Measurements from ENCODE around the gene ZBTB9. TPM values are rescaled to one million over a fixed set of nuclear protein-coding genes. Genes with fewer than 3 reads are reported as not detected.

Gene ZBTB9
- total RNA-seq, 1 donor from 2014 or later = 4.6 TPM

DNA sequence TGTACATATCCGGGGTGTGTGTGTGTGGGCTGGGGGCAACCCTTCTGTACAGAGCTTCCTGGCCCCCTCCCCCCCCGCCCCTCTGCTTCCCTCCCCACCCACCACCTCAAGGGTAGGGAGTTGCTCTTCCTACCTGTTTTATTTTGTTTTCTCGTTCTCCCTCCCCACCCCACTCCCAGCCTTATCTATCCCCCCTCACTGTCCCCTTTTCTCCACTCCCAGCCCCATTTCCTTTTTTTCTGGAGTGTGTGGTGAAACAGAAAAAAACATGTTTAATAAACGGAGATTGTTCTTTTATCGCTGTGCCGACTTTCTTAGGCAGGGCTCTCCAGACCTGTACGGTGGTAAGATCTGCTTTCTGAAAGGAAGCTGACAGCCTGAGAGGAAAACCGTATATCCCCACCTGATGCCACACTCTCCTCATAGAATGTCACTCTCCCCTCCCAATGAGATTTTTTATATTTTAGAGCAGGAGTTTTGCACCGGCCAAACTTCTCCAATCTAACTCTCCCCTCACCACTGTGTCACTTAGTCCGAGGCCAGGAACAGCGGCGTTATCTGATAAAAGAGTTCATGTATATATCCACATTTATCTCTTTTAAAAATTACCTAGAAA lies 875 bp upstream of the ZBTB9 start:
- no peak for DNase-seq (ENCODE audit: low read depth)
- TF ChIP-seq, protein P1, sequence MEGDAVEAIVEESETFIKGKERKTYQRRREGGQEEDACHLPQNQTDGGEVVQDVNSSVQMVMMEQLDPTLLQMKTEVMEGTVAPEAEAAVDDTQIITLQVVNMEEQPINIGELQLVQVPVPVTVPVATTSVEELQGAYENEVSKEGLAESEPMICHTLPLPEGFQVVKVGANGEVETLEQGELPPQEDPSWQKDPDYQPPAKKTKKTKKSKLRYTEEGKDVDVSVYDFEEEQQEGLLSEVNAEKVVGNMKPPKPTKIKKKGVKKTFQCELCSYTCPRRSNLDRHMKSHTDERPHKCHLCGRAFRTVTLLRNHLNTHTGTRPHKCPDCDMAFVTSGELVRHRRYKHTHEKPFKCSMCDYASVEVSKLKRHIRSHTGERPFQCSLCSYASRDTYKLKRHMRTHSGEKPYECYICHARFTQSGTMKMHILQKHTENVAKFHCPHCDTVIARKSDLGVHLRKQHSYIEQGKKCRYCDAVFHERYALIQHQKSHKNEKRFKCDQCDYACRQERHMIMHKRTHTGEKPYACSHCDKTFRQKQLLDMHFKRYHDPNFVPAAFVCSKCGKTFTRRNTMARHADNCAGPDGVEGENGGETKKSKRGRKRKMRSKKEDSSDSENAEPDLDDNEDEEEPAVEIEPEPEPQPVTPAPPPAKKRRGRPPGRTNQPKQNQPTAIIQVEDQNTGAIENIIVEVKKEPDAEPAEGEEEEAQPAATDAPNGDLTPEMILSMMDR (conservative IDR thresholded peaks at IDR 0.05; ENCODE audit: low read depth, low read length) = no peak
- peak overlapping the region; percentile 86 for H3K4me3 ChIP-seq (ENCODE audit: low read depth, low read length)

DNA sequence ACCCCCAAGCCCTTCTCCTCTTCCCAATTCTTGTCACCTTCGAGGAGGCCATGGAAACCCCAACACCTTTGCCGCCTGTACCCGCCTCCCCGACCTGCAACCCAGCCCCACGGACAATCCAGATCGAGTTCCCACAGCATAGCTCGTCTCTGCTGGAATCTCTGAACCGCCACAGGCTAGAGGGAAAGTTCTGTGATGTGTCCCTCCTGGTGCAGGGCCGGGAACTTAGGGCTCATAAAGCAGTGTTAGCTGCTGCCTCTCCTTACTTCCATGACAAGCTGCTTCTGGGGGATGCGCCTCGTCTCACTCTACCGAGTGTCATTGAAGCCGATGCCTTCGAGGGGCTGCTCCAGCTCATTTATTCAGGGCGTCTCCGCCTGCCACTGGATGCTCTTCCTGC lies 675 bp downstream of the ZBTB9 start:
- TF ChIP-seq, protein P1 (conservative IDR thresholded peaks at IDR 0.05; ENCODE audit: low read depth, low read length) = no peak
- DNase-seq (ENCODE audit: low read depth) = no peak
- peak overlapping the region; percentile 86 for H3K4me3 ChIP-seq (ENCODE audit: low read depth, low read length)

DNA sequence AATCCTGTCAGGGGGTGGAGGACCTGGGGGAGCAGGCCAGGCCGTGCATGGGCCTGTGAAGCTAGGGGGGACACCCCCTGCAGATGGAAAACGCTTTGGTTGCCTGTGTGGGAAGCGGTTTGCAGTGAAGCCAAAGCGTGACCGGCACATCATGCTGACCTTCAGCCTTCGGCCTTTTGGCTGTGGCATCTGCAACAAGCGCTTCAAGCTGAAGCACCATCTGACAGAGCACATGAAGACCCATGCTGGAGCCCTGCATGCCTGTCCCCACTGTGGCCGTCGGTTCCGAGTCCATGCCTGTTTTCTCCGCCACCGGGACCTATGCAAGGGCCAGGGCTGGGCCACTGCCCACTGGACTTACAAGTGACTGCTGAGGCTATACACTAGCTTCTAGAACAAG lies 1.8 kb downstream of the ZBTB9 start:
- TF ChIP-seq, protein P1 (conservative IDR thresholded peaks at IDR 0.05; ENCODE audit: low read depth, low read length) = no peak
- no peak overlapping the region for H3K4me3 ChIP-seq (ENCODE audit: low read depth, low read length)
- no peak for DNase-seq (ENCODE audit: low read depth)

DNA sequence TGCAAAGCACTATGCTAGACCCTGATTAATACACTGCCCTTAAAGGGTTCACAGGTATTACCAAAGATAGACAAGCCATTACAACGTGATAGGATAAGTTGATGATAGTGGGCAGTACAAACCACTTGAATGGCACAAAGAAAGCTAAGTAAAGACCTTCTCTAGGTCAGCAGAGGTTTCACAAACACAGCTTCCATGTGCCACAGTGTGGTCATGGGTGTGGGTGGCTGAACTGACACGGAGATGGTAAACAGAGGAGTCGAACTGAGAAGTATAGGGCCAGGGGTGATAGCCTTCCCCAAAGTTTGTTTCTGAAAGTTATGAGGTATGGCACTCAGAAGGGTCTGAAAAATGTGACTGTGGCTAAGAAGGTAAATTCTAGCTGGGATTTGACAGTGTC lies 4.3 kb downstream of the ZBTB9 start:
- TF ChIP-seq, protein P1 (conservative IDR thresholded peaks at IDR 0.05; ENCODE audit: low read depth, low read length) = no peak
- no peak overlapping the region for H3K4me3 ChIP-seq (ENCODE audit: low read depth, low read length)
- DNase-seq (ENCODE audit: low read depth) = no peak

DNA sequence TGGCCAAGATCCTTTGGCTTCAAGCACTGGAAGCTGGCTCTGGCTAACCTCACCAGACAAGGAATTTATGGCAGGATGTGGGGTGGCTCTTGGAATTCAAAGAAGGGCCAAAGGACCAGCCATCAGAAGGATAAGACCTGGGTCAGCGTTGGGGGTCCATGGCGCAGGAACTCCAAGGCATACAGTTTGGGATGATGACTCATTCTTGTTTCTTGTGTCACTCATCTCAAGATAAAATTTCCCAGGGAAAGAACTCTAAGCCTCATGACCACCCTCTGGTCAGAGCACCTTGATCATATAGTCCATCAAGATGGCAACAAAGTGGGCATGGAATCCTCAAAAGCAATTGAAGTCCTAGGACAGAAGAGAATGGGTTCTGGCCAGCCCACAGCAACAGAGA lies 4.8 kb downstream of the ZBTB9 start:
- TF ChIP-seq, protein P1 (conservative IDR thresholded peaks at IDR 0.05; ENCODE audit: low read depth, low read length) = no peak
- no peak for DNase-seq (ENCODE audit: low read depth)
- H3K4me3 ChIP-seq (ENCODE audit: low read depth, low read length) = no peak overlapping the region

DNA sequence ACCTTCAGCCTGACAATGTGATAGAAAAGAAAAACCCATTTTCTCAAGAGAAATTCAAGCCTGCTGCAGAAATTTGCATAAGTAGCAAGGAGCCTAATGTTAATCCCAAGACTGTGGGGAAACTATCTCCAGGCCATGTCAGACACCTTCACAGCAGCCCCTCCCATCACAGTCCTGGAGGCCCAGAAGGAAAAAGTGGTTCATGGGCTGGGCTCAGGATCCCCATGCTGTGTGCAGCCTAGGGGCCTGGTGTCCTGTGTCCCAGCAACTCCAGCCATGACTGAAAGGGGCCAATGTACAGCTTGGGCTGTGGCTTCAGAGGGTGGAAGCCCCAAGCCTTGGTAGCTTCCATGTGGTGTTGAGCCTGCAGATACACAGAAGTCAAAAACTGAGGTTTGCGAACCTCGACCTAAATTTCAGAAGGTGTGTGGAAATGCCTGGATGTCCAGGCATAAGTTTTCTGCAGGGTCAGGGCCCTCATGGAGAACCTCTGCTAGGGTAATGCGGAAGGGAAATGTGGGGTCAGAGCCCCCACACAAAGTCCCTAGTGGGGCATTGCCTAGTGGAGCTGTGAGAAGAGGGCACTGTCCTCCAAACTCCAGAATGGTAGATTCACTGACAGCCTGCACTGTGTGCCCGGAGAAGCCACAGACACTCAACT lies 11.8 kb downstream of the ZBTB9 start:
- TF ChIP-seq, protein P1 (conservative IDR thresholded peaks at IDR 0.05; ENCODE audit: low read depth, low read length) = no peak
- DNase-seq (ENCODE audit: low read depth) = no peak
- no peak overlapping the region for H3K4me3 ChIP-seq (ENCODE audit: low read depth, low read length)

DNA sequence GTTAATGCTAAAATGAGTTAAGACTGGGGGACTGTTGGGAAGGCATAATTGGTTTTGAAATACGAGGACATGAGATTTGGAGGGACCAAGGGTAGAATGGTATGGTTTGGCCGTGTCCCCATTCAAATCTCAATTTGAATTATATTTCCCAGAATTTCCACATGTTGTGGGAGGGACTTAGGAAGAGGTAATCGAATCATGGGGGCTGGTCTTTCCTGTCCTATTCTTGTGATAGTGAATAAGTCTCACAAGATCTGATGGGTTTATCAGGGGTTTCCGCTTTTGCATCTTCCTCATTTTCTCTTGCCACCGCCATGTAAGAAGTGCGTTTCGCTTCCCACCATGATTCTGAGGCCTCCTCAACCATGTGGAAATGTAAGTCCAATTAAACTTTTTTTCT lies 12.7 kb downstream of the ZBTB9 start:
- H3K4me3 ChIP-seq (ENCODE audit: low read depth, low read length) = no peak overlapping the region
- TF ChIP-seq, protein P1 (conservative IDR thresholded peaks at IDR 0.05; ENCODE audit: low read depth, low read length) = no peak
- no peak for DNase-seq (ENCODE audit: low read depth)
